Loucy (cell line): Measurements from ENCODE around the gene PMEPA1.
A peak's percentile ranks its signal among the peaks of the same experiment; 100 is the strongest.

ENCODE experiments used
- H2AFZ ChIP-seq: fragments of 200-600 bp; sonication (generic); 2 replicates; pipeline ENCODE4 v1.6.0; 2016; ENCODE audit warnings: antibody characterized with exemption, mild to moderate bottlenecking, low read length, moderate library complexity
- H3F3A ChIP-seq: fragments of 200-600 bp; 2 replicates; pipeline ENCODE4 v1.6.0; 2016; ENCODE audit warnings: antibody characterized with exemption, low read depth, mild to moderate bottlenecking
- H3K27me3 ChIP-seq: fragments of 200-600 bp; sonication (generic); 2 replicates; pipeline ENCODE4 v1.6.1; 2014; ENCODE audit warnings: low read length, mild to moderate bottlenecking; ENCODE audit not compliant: insufficient read depth, poor library complexity, severe bottlenecking
- H3K36me3 ChIP-seq: fragments of 200-600 bp; sonication (generic); 2 replicates; pipeline ENCODE4 v1.6.1; 2016; ENCODE audit warnings: low read length; ENCODE audit not compliant: insufficient read depth
- H3K4me1 ChIP-seq: fragments of 200-600 bp; sonication (generic); 2 replicates; pipeline ENCODE4 v1.5.1; 2014; ENCODE audit warnings: low read length, mild to moderate bottlenecking; ENCODE audit not compliant: insufficient read depth, poor library complexity, severe bottlenecking
- H3K4me2 ChIP-seq: fragments of 200-600 bp; sonication (generic); 2 replicates; pipeline ENCODE4 v1.6.0; 2014; ENCODE audit warnings: antibody characterized with exemption, low read length, low read depth, mild to moderate bottlenecking; ENCODE audit not compliant: poor library complexity, severe bottlenecking
- H3K4me3 ChIP-seq: fragments of 200-600 bp; sonication (generic); 2 replicates; pipeline ENCODE4 v1.5.1; 2014; ENCODE audit warnings: low read length, mild to moderate bottlenecking, mixed read lengths; ENCODE audit not compliant: poor library complexity, severe bottlenecking
- H3K79me2 ChIP-seq: fragments of 200-600 bp; sonication (generic); 2 replicates; pipeline ENCODE4 v1.6.1; 2014; ENCODE audit warnings: low read length; ENCODE audit not compliant: insufficient read depth
- H3K9ac ChIP-seq: fragments of 200-600 bp; sonication (generic); 2 replicates; pipeline ENCODE4 v1.6.0; 2014; ENCODE audit warnings: mild to moderate bottlenecking, low read depth, low read length, moderate library complexity; ENCODE audit not compliant: poor library complexity, severe bottlenecking
- H3K9me2 ChIP-seq: fragments of 200-600 bp; sonication (generic); replicated peaks from 2 replicates; pipeline ENCODE4 v1.6.1; 2016; ENCODE audit warnings: low read depth, low read length, mixed read lengths
- H3K9me3 ChIP-seq: fragments of 200-600 bp; sonication (generic); 2 replicates; pipeline ENCODE4 v1.6.1; 2014; ENCODE audit warnings: mild to moderate bottlenecking, antibody characterized with exemption, low read length, low read depth; ENCODE audit not compliant: insufficient read depth
- H4K20me1 ChIP-seq: fragments of 200-600 bp; sonication (generic); 2 replicates; pipeline ENCODE4 v1.6.0; 2014; ENCODE audit warnings: antibody characterized with exemption, low read length, mild to moderate bottlenecking; ENCODE audit not compliant: insufficient read depth, poor library complexity, severe bottlenecking
- EZH2phosphoT487 ChIP-seq: fragments of 200-600 bp; IDR thresholded peaks from 2 replicates; pipeline ENCODE4 v1.6.1; 2018; ENCODE audit warnings: antibody characterized with exemption, mild to moderate bottlenecking, moderate library complexity, borderline replicate concordance
- TF ChIP-seq, protein P1 (sequence below): fragments of 200-600 bp; sonication (generic); conservative IDR thresholded peaks from 2 replicates; pipeline ENCODE4 v1.5.1; 2014; ENCODE audit warnings: mild to moderate bottlenecking, antibody characterized with exemption, low read length

PMEPA1 gene

DNA sequence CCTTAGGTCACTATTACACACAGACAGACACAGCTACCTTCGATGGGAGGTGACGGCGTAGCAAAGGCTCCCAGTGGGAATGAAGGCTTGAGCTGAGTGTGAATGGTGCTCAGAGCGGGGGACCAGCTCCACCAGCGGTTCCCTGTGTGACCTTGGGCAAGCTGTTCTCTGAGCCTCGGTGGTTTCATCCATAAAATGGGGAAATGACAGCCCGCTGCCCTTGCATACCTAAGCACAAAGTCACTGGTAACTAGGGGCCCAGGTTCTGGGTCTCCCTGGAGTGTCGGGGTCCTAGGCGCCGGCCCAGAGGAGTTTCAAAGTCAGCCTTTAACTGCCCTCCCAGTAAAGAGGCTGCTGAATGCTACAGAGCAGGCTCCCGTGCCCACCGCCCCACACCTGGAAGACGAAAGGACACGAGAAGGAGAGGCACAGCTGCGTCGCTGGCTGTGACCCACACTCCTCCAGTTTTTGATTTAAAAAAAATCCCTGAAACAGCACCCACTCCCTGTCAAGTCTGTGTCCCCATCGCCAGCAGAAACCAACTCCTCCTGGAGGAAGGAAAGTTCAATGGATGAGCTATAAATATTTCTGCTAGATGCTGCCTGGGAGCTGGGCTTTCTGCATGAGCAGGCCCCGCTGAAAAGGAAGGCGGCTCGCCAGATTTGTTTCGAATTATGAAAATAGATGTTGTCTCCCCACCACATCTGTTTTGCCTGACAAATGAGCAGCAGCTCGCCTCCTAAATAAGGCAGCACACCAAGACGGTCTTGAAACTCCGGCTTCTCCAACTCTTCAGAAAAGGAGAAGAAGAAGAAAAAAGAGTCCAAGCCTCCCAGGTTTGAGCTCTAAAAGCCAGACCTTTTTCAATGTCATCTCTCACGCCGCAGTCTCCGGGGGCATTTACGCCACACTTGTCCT is 27.4 kb downstream of the PMEPA1 start:
- Histone ChIP-seq H3K9me3 (no peaks in the 10 kb centered on the region), H3K79me2 (peaks cover 37% of the 10 kb centered on the region), H3K27me3 (no peaks in the 10 kb centered on the region)

DNA sequence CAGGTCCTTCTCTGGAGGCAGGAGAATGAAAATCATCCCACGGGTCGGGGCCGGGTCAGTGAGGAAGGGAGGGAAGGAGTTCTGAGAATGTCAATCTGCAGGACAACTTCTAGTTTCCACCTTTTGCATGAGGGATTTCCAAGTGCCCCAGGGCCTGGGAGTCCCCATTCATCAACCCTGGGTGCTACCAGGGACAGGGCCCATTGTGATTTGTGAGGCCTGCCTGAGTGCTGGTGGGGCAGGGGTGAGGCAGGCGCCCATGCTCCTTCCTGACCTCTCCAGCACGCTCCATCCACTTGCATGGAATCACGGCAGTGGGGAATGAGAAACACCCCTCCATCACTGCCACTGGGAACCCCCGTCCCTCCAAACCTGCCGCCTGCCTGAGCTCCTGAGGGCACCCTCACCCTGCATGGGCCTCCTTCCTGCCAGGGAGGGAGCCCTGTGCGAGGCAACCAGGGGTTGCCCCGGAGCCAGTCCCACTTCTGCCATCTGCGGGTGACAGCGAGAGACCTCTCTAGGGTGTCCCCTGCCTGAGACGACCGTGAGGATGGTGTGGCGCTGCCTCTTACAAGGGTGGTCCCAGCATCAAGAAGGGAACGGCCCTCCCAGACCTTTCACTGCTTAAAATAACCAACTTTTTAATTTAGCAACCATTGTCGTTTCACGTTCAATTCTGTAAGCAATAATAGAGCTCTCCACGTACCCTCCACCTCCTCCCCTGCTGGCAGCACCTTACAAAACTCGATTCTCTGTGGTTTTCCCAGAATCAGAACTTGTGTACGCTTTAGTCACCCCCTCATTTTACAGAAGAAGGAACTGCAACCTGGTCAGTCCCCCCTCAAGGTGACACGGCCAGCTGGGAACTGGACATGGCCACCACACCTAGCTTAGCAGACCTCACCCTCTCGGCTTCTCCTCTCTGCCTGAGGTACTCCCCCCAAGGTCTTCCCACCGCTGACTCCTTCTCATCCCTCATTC is 28.6 kb downstream of the PMEPA1 start:
- no peak for TF ChIP-seq EZH2phosphoT487
- TF ChIP-seq, protein P1, sequence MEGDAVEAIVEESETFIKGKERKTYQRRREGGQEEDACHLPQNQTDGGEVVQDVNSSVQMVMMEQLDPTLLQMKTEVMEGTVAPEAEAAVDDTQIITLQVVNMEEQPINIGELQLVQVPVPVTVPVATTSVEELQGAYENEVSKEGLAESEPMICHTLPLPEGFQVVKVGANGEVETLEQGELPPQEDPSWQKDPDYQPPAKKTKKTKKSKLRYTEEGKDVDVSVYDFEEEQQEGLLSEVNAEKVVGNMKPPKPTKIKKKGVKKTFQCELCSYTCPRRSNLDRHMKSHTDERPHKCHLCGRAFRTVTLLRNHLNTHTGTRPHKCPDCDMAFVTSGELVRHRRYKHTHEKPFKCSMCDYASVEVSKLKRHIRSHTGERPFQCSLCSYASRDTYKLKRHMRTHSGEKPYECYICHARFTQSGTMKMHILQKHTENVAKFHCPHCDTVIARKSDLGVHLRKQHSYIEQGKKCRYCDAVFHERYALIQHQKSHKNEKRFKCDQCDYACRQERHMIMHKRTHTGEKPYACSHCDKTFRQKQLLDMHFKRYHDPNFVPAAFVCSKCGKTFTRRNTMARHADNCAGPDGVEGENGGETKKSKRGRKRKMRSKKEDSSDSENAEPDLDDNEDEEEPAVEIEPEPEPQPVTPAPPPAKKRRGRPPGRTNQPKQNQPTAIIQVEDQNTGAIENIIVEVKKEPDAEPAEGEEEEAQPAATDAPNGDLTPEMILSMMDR, result no peak
- Histone ChIP-seq H3K9me3 (no peaks in the 10 kb centered on the region), H3K79me2 (peaks cover 30% of the 10 kb centered on the region), H3K4me2 (peak overlapping the region; percentile 63), H3K4me3 (no peak overlapping the region), H3K9ac (no peak overlapping the region), H2AFZ (no peak overlapping the region), H4K20me1 (no peaks in the 10 kb centered on the region), H3K36me3 (no peaks in the 10 kb centered on the region), H3K4me1 (peaks cover 60% of the 10 kb centered on the region), H3K27me3 (no peaks in the 10 kb centered on the region), H3K9me2 (no peaks in the 10 kb centered on the region), H3F3A (no peaks in the 10 kb centered on the region; the same call in 1 of the 2 replicates)

More for the DNA sequence above, 27.4 kb downstream of the PMEPA1 start:
- TF ChIP-seq, protein P1, result no peak
- TF ChIP-seq EZH2phosphoT487, result no peak
- H2AFZ ChIP-seq, result no peak overlapping the region
- H3F3A ChIP-seq, result no peaks in the 10 kb centered on the region; the same call in 1 of the 2 replicates
- H3K4me1 ChIP-seq, result peaks cover 73% of the 10 kb centered on the region
- no peaks in the 10 kb centered on the region for H4K20me1 ChIP-seq
- no peaks in the 10 kb centered on the region for H3K9me2 ChIP-seq
- H3K4me3 ChIP-seq, result no peak overlapping the region
- no peaks in the 10 kb centered on the region for H3K36me3 ChIP-seq
- H3K4me2 ChIP-seq, result no peak overlapping the region
- H3K9ac ChIP-seq, result no peak overlapping the region

DNA sequence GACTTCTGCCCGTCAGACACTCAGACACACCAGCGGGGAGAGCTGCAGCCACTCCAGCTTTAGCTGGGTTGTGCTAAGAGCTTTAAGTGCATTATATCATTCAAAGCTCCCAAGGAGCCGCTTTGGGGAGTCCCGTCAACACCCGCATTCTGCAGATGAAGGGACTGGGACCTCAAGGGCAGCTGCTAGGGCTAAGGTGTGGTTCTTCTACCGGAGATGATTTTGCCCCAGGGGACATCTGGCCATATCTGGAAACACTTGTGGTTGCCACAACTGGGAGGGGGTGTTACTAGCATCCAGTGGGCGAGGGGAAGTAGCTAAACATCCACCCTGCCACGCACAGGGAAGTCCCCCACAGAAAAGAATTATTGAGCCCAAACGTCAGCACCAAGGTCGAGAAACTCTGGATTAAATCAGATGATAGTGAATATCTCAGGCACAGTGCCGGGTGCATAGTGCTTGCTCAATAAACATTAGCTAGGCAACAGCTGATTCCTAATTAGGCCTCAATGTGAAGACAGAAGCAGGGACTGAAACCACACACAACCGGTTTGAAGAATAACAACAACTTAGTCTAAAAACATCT is 29.6 kb downstream of the PMEPA1 start:
- peak overlapping the region; percentile 1 for H3K4me3 ChIP-seq
- H3K9ac ChIP-seq, result peak overlapping the region; percentile 21
- H2AFZ ChIP-seq, result no peak overlapping the region
- H3F3A ChIP-seq, result no peaks in the 10 kb centered on the region; the same call in 1 of the 2 replicates
- no peak for TF ChIP-seq EZH2phosphoT487
- TF ChIP-seq, protein P1, result no peak
- H3K9me2 ChIP-seq, result no peaks in the 10 kb centered on the region
- no peaks in the 10 kb centered on the region for H3K9me3 ChIP-seq
- H3K4me2 ChIP-seq, result peak overlapping the region; percentile 63
- no peaks in the 10 kb centered on the region for H4K20me1 ChIP-seq
- peaks cover 50% of the 10 kb centered on the region for H3K4me1 ChIP-seq
- H3K27me3 ChIP-seq, result no peaks in the 10 kb centered on the region
- H3K36me3 ChIP-seq, result no peaks in the 10 kb centered on the region
- H3K79me2 ChIP-seq, result peaks cover 32% of the 10 kb centered on the region
